Parathyroid adenoma (tissue), 2 donors: ENCODE measurements around the gene CASP3.

Experiments used
- H2AFZ ChIP-seq: fragments of 300-600 bp; sonication (generic); one replicate; pipeline ENCODE4 v1.7.0; 2017; ENCODE audit warnings: antibody characterized with exemption, mild to moderate bottlenecking
- H3K27ac ChIP-seq: fragments of 300-600 bp; sonication (generic); one replicate; pipeline ENCODE4 v1.7.0; 2017
- H3K27me3 ChIP-seq: fragments of 300-600 bp; sonication (generic); one replicate; pipeline ENCODE4 v1.7.0; 2017; ENCODE audit warnings: low read length; ENCODE audit not compliant: control insufficient read depth, insufficient read depth
- H3K36me3 ChIP-seq: fragments of 300-600 bp; sonication (generic); one replicate; pipeline ENCODE4 v1.7.0; 2017; ENCODE audit warnings: low read length; ENCODE audit not compliant: control insufficient read depth, insufficient read depth
- H3K4me1 ChIP-seq: fragments of 300-600 bp; sonication (generic); one replicate; pipeline ENCODE4 v1.7.0; 2017; ENCODE audit warnings: control low read depth
- H3K4me2 ChIP-seq: fragments of 300-600 bp; sonication (generic); one replicate; pipeline ENCODE4 v1.7.0; 2017; ENCODE audit warnings: low read length
- H3K4me3 ChIP-seq: fragments of 300-600 bp; sonication (generic); one replicate; pipeline ENCODE4 v1.7.0; 2017; ENCODE audit warnings: low read depth, low read length
- H3K79me2 ChIP-seq: fragments of 300-600 bp; sonication (generic); one replicate; pipeline ENCODE4 v1.7.0; 2017; ENCODE audit warnings: control low read depth
- H3K9ac ChIP-seq: fragments of 300-600 bp; sonication (generic); one replicate; pipeline ENCODE4 v1.7.0; 2017; ENCODE audit warnings: mild to moderate bottlenecking
- H3K9me3 ChIP-seq: fragments of 300-600 bp; sonication (generic); one replicate; pipeline ENCODE4 v1.7.0; 2017; ENCODE audit warnings: low read length; ENCODE audit not compliant: control insufficient read depth
- CTCF ChIP-seq: fragments of 300-600 bp; sonication (generic); IDR thresholded peaks from one replicate; pipeline ENCODE4 v1.7.0; 2017; ENCODE audit warnings: antibody characterized with exemption, mild to moderate bottlenecking
- donor health status: primary hyperparathyroidism.

Gene CASP3

GRCh38 chr4:184599492-184600135, 49.6 kb downstream of the CASP3 start:
- no peaks in the 10 kb centered on the region for H3K27me3 ChIP-seq
- TF ChIP-seq CTCF, result no peak
- no peaks in the 10 kb centered on the region for H3K36me3 ChIP-seq
- H2AFZ ChIP-seq, result no peak overlapping the region
- no peak overlapping the region for H3K27ac ChIP-seq
- H3K4me1 ChIP-seq, result no peaks in the 10 kb centered on the region
- H3K9ac ChIP-seq, result no peak overlapping the region
- no peak overlapping the region for H3K4me3 ChIP-seq
- no peak overlapping the region for H3K4me2 ChIP-seq
- H3K79me2 ChIP-seq, result no peaks in the 10 kb centered on the region
- no peaks in the 10 kb centered on the region for H3K9me3 ChIP-seq

GRCh38 chr4:184598753-184599491, 50.3 kb downstream of the CASP3 start:
- no peaks in the 10 kb centered on the region for H3K27me3 ChIP-seq
- no peak overlapping the region for H3K4me2 ChIP-seq
- H3K79me2 ChIP-seq, result no peaks in the 10 kb centered on the region
- no peaks in the 10 kb centered on the region for H3K9me3 ChIP-seq
- H3K27ac ChIP-seq, result no peak overlapping the region
- TF ChIP-seq CTCF, result no peak
- H3K9ac ChIP-seq, result no peak overlapping the region
- H2AFZ ChIP-seq, result no peak overlapping the region
- no peaks in the 10 kb centered on the region for H3K36me3 ChIP-seq
- H3K4me1 ChIP-seq, result no peaks in the 10 kb centered on the region
- no peak overlapping the region for H3K4me3 ChIP-seq

- Histone ChIP-seq H2AFZ (no peak overlapping the region), H3K27ac (no peak overlapping the region), H3K36me3 (no peaks in the 10 kb centered on the region), H3K4me2 (no peak overlapping the region), H3K27me3 (no peaks in the 10 kb centered on the region), H3K4me3 (no peak overlapping the region), H3K79me2 (no peaks in the 10 kb centered on the region), H3K9ac (no peak overlapping the region), H3K4me1 (no peaks in the 10 kb centered on the region), H3K9me3 (no peaks in the 10 kb centered on the region)
- TF ChIP-seq CTCF, result no peak
These were observed 52.5 kb downstream of the CASP3 start for GRCh38 chr4:184596617-184597185.

GRCh38 chr4:184596044-184596616, 53.1 kb downstream of the CASP3 start:
- H3K4me1 ChIP-seq, result no peaks in the 10 kb centered on the region
- TF ChIP-seq CTCF, result no peak
- H3K9ac ChIP-seq, result no peak overlapping the region
- H3K27ac ChIP-seq, result no peak overlapping the region
- no peak overlapping the region for H3K4me3 ChIP-seq
- no peak overlapping the region for H3K4me2 ChIP-seq
- no peaks in the 10 kb centered on the region for H3K36me3 ChIP-seq
- no peak overlapping the region for H2AFZ ChIP-seq
- H3K27me3 ChIP-seq, result no peaks in the 10 kb centered on the region
- no peaks in the 10 kb centered on the region for H3K79me2 ChIP-seq
- H3K9me3 ChIP-seq, result no peaks in the 10 kb centered on the region
